ENCODE data around the gene SPHK2.

The SPHK2 gene

DNA sequence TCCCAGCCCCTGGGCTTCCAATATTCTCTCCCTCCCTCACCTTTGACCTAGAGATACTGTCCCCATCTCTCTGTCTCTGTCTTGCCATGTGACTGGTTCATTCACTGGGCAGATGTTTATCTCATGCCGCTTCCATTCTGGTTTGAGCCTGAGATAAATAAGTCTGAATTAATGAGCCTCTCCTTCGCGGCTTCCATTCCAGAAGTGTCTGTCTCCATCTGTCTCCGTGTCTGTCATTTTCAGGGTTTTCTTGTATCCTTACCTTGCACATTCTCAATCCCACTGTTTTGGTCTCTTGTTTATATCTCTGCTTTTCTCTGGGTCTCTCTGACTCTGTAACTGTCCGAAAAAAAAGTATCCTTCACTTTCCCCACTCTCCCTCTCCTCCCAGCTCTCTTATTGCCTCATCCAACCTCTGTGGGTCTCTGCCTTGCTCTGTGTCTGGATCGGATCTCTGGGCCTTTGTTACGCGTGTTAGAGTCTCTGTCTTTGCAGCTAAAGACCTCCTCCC lies 4.3 kb downstream of the SPHK2 start:
- Histone ChIP-seq H3K36me3 (replicated peaks; ENCODE audit: low read depth, low read length) (peaks cover 6% of the 10 kb centered on the region), H2AFZ (ENCODE audit: low read depth, low read length) (peak overlapping the region; percentile 56), H3K4me2 (ENCODE audit: low read length) (peak overlapping the region; percentile 87), H3K9me3 (ENCODE audit: insufficient read depth, low read length) (no peaks in the 10 kb centered on the region), H3K27ac (ENCODE audit: low read length) (peak overlapping the region; percentile 30), H3K9ac (ENCODE audit: low read length) (peak overlapping the region; percentile 62), H4K20me1 (ENCODE audit: insufficient read depth, low read length) (peaks cover under 1% of the 10 kb centered on the region; the same call in 1 of the 2 replicates), H3K4me1 (ENCODE audit: low read length) (peaks cover 33% of the 10 kb centered on the region), H3K79me2 (ENCODE audit: low read length) (peaks cover 41% of the 10 kb centered on the region), H3K4me3 (ENCODE audit: low read length) (peak overlapping the region; percentile 84), H3K27me3 (ENCODE audit: low read depth, low read length) (no peaks in the 10 kb centered on the region)
- TF ChIP-seq EZH2phosphoT487 (IDR thresholded peaks at IDR 0.05; ENCODE audit: low read depth) = no peak
- TF ChIP-seq CTCF (IDR thresholded peaks at IDR 0.05; ENCODE audit: low read depth, low read length) = no peak

DNA sequence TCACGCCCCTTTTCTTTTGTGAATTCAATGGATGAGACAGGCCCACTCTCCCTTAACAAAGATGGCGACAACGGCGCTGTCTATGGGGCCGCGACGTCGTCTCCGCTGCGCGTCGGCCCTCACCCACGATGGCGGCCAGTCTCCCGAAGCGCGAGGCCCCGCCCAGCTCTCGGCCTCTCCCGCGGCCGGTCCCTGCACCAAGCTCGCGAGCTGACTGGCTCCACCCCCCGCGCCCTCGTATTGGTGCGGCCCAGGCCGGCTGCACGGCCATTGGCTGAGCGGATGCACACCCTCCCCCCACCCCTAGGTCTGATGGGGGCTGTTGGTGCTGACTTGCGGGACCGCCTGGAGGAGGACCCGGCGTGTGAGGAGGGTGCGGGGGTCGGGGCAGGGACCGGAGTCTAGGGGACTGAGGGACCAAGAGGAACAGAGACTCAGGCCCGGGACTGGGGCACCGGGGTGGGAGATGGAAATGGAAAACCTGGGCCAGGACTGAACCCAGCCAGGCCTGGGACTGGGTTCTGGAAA lies 4.8 kb downstream of the SPHK2 start:
- H3K4me3 ChIP-seq (ENCODE audit: low read length) = peak overlapping the region; percentile 84
- H2AFZ ChIP-seq (ENCODE audit: low read depth, low read length) = peak overlapping the region; percentile 56
- peak overlapping the region; percentile 87 for H3K4me2 ChIP-seq (ENCODE audit: low read length)
- H3K27me3 ChIP-seq (ENCODE audit: low read depth, low read length) = no peaks in the 10 kb centered on the region
- H3K9ac ChIP-seq (ENCODE audit: low read length) = peak overlapping the region; percentile 73
- TF ChIP-seq CTCF (IDR thresholded peaks at IDR 0.05; ENCODE audit: low read depth, low read length) = no peak
- TF ChIP-seq EZH2phosphoT487 (IDR thresholded peaks at IDR 0.05; ENCODE audit: low read depth) = no peak
- H3K4me1 ChIP-seq (ENCODE audit: low read length) = peaks cover 33% of the 10 kb centered on the region
- H3K27ac ChIP-seq (ENCODE audit: low read length) = peak overlapping the region; percentile 30
- peaks cover 37% of the 10 kb centered on the region for H3K79me2 ChIP-seq (ENCODE audit: low read length)
- H3K9me3 ChIP-seq (ENCODE audit: insufficient read depth, low read length) = no peaks in the 10 kb centered on the region
- H3K36me3 ChIP-seq (replicated peaks; ENCODE audit: low read depth, low read length) = peaks cover 5% of the 10 kb centered on the region
- no peaks in the 10 kb centered on the region for H4K20me1 ChIP-seq (ENCODE audit: insufficient read depth, low read length)

DNA sequence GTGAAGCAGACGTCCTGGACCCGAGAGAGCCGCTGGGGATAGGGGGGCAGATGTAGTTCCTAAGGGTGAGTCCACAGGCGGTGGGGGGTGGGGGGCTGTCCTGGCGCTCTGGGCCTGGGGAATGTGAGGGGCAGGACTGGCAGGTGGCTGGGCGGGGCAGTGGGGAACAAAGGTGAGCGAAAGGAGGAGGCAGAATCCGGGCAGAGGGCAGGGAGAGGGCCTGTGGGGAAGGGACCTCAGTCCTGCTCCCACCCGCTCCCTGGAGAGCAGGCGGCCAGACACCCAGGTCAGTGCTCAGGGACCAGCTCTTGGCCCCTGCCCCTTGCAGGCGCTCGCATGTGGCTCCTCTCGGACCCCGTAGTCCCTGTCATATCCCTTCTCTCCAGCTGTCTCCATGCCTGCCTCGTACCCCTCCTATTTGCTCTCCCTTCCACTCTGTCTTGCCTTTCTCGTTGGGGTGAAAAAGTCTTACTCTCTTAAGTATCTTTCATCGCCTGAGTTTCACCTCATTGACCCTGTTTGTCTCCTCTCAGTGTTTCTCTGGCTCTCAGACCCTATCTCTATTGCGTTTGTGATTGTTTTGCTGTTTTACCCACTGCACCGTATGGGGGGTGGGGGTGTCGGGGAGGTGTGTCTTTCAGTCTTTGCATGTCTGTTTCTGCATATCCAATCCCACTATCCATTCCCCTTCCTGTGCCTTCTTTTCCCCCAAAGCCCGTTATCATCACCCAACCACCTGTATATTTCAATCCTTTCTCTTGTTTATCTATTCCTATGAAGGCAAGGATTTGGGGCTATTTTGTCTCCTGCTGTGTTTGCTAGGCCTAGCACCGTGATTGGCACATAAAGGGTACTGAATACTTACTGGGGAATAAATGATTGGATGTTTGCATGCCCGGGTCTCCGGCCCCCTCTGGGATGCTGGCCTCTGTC lies 5.8 kb downstream of the SPHK2 start:
- Histone ChIP-seq H3K79me2 (ENCODE audit: low read length) (peaks cover 31% of the 10 kb centered on the region), H3K4me1 (ENCODE audit: low read length) (peaks cover 30% of the 10 kb centered on the region), H3K36me3 (replicated peaks; ENCODE audit: low read depth, low read length) (peaks cover 14% of the 10 kb centered on the region), H4K20me1 (ENCODE audit: insufficient read depth, low read length) (no peaks in the 10 kb centered on the region), H2AFZ (ENCODE audit: low read depth, low read length) (no peak overlapping the region), H3K27me3 (ENCODE audit: low read depth, low read length) (no peaks in the 10 kb centered on the region), H3K27ac (ENCODE audit: low read length) (0 out of 2 replicates have a peak overlapping the region, but pooled peaks have one; percentile 20), H3K9me3 (ENCODE audit: insufficient read depth, low read length) (no peaks in the 10 kb centered on the region), H3K4me3 (ENCODE audit: low read length) (peak overlapping the region; percentile 84), H3K9ac (ENCODE audit: low read length) (peak overlapping the region; percentile 73), H3K4me2 (ENCODE audit: low read length) (peak overlapping the region; percentile 79)
- TF ChIP-seq CTCF (IDR thresholded peaks at IDR 0.05; ENCODE audit: low read depth, low read length) (no peak), EZH2phosphoT487 (IDR thresholded peaks at IDR 0.05; ENCODE audit: low read depth) (no peak)

DNA sequence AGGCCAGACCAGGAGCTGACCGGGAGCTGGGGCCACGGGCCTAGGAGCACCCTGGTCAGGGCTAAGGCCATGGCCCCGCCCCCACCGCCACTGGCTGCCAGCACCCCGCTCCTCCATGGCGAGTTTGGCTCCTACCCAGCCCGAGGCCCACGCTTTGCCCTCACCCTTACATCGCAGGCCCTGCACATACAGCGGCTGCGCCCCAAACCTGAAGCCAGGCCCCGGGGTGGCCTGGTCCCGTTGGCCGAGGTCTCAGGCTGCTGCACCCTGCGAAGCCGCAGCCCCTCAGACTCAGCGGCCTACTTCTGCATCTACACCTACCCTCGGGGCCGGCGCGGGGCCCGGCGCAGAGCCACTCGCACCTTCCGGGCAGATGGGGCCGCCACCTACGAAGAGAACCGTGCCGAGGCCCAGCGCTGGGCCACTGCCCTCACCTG lies 6.6 kb downstream of the SPHK2 start:
- Histone ChIP-seq H3K27ac (ENCODE audit: low read length) (no peak overlapping the region), H3K9ac (ENCODE audit: low read length) (no peak overlapping the region), H3K4me2 (ENCODE audit: low read length) (no peak overlapping the region)

More for the DNA sequence above, 6.6 kb downstream of the SPHK2 start:
- Histone ChIP-seq H2AFZ (ENCODE audit: low read depth, low read length) (no peak overlapping the region), H3K79me2 (ENCODE audit: low read length) (peaks cover 27% of the 10 kb centered on the region), H3K27me3 (ENCODE audit: low read depth, low read length) (no peaks in the 10 kb centered on the region), H3K9me3 (ENCODE audit: insufficient read depth, low read length) (no peaks in the 10 kb centered on the region), H3K4me3 (ENCODE audit: low read length) (no peak overlapping the region), H4K20me1 (ENCODE audit: insufficient read depth, low read length) (no peaks in the 10 kb centered on the region), H3K36me3 (replicated peaks; ENCODE audit: low read depth, low read length) (peaks cover 22% of the 10 kb centered on the region), H3K4me1 (ENCODE audit: low read length) (peaks cover 26% of the 10 kb centered on the region)
- no peak for TF ChIP-seq CTCF (IDR thresholded peaks at IDR 0.05; ENCODE audit: low read depth, low read length)
- no peak for TF ChIP-seq EZH2phosphoT487 (IDR thresholded peaks at IDR 0.05; ENCODE audit: low read depth)
